GM12878 (cell line): ENCODE results near the gene ZCCHC18. TPM values are rescaled to one million over a fixed set of nuclear protein-coding genes. Genes with fewer than 3 reads are reported as not detected.

ENCODE experiments used
- ATAC-seq: fragments of 200-7000 bp; cut with Tn5 transposase; 3 replicates; pipeline ENCODE4 v1.9.1; 2020; ENCODE audit warnings: mild to moderate bottlenecking, moderate library complexity
- BruUV-seq: library from RNA; stranded (reverse); fragments of 400-500 nt; replicated peaks from 2 replicates; lab custom pipeline; 2021; lab: Mats Ljungman, UMichigan
- CTCF ChIA-PET: fragments of 300-600 bp; sonication (Branson Sonifier 250); formaldehyde crosslinking; extraction: SDS; loops from one replicate; lab custom pipeline; 2021; ENCODE audit warnings: inconsistent platforms; lab: Yijun Ruan, JAX
- POLR2A ChIA-PET: fragments of 350-600 bp; formaldehyde crosslinking; extraction: SDS; loops from one replicate; lab custom pipeline; 2021; ENCODE audit warnings: inconsistent platforms; lab: Charles Lee
- RAD21 ChIA-PET: fragments of 300-600 bp; sonication (Branson Sonifier 250); formaldehyde crosslinking; loops from one replicate; lab custom pipeline; 2023; ENCODE audit warnings: antibody characterized with exemption; ENCODE audit not compliant: unreplicated experiment; lab: Charles Lee
- SMC1A ChIA-PET: fragments of 300-600 bp; sonication (Branson Sonifier 250); formaldehyde crosslinking; loops from one replicate; lab custom pipeline; 2023; ENCODE audit not compliant: unreplicated experiment, uncharacterized antibody; lab: Charles Lee
- DNase-seq: peaks from one replicate; pipeline ENCODE4 v3.0.0-alpha.2; 2011; ENCODE audit warnings: low read depth, low spot score
- FAIRE-seq: peaks from 3 replicates; lab custom pipeline; 2011; peaks lifted over from hg19 to GRCh38; lab: Jason Lieb, UNC
- H2AFZ ChIP-seq: 2 replicates; pipeline ENCODE4 v1.6.0; 2011; ENCODE audit warnings: low read depth, low read length, control low read depth; ENCODE audit not compliant: control insufficient read depth
- H3K27ac ChIP-seq: 2 replicates; pipeline ENCODE4 v1.5.1; 2011; ENCODE audit warnings: control low read depth; ENCODE audit not compliant: control insufficient read depth, insufficient read depth
- H3K27me3 ChIP-seq, 2 experiments: replicated peaks in 1 of 2; 2 replicates each; pipeline versions ENCODE4 v1.6.0 to v1.6.1; 2011; ENCODE audit warnings: low read length in 1 of 2; ENCODE audit not compliant: control insufficient read depth in 2 of 2, insufficient read depth in 2 of 2
- H3K36me3 ChIP-seq, 2 experiments: 2 replicates each; pipeline ENCODE4 v1.5.1; 2011; ENCODE audit warnings: low read length in 1 of 2; ENCODE audit not compliant: control insufficient read depth in 2 of 2, insufficient read depth in 2 of 2
- H3K4me1 ChIP-seq: 2 replicates; pipeline ENCODE4 v1.6.1; 2011; ENCODE audit warnings: mild to moderate bottlenecking, low read length, moderate library complexity, mixed read lengths; ENCODE audit not compliant: control insufficient read depth, insufficient read depth
- H3K4me2 ChIP-seq: 2 replicates; pipeline ENCODE4 v1.6.0; 2011; ENCODE audit warnings: control low read depth; ENCODE audit not compliant: control insufficient read depth, insufficient read depth
- H3K4me3 ChIP-seq: fragments of 200-600 bp; sonication (generic); 2 replicates; pipeline ENCODE4 v1.5.1; 2016
- H3K79me2 ChIP-seq: 2 replicates; pipeline ENCODE4 v1.6.0; 2011; ENCODE audit warnings: low read length; ENCODE audit not compliant: control insufficient read depth, insufficient read depth
- H3K9ac ChIP-seq: 2 replicates; pipeline ENCODE4 v1.8.0; 2011; ENCODE audit warnings: low read length, control low read depth, mixed read lengths; ENCODE audit not compliant: control insufficient read depth, insufficient read depth
- H3K9me3 ChIP-seq: replicated peaks from 3 replicates; pipeline ENCODE4 v1.5.1; 2011; ENCODE audit warnings: mild to moderate bottlenecking, low read length; ENCODE audit not compliant: control insufficient read depth, insufficient read depth
- H4K20me1 ChIP-seq: 2 replicates; pipeline ENCODE4 v1.6.0; 2011; ENCODE audit not compliant: control insufficient read depth, insufficient read depth
- BCLAF1 ChIP-seq: fragments of 450-650 bp; IDR thresholded peaks from 2 replicates; pipeline ENCODE4 v1.6.1; 2017; ENCODE audit warnings: antibody characterized with exemption, mild to moderate bottlenecking, moderate library complexity
- BMI1 ChIP-seq: fragments of 450-650 bp; IDR thresholded peaks from 2 replicates; pipeline ENCODE4 v1.6.1; 2016; ENCODE audit warnings: mild to moderate bottlenecking, moderate library complexity, borderline replicate concordance
- ESRRA ChIP-seq: IDR thresholded peaks from 2 replicates; pipeline ENCODE4 v1.6.1; 2012; ENCODE audit warnings: mild to moderate bottlenecking, low read length, improper control_type of control experiment
- GATAD2B ChIP-seq: fragments of 450-650 bp; conservative IDR thresholded peaks from 2 replicates; pipeline ENCODE4 v1.6.1; 2017; ENCODE audit warnings: low read depth, mild to moderate bottlenecking, moderate library complexity
- NFYB ChIP-seq: IDR thresholded peaks from 2 replicates; pipeline ENCODE4 v1.6.1; 2011; ENCODE audit warnings: low read depth, mild to moderate bottlenecking, low read length, improper control_type of control experiment, moderate library complexity; ENCODE audit not compliant: insufficient read depth
- TBL1XR1 ChIP-seq: IDR thresholded peaks from 2 replicates; pipeline ENCODE4 v1.6.1; 2012; ENCODE audit warnings: low read depth, low read length, improper control_type of control experiment
- ZNF384 ChIP-seq: IDR thresholded peaks from 2 replicates; pipeline ENCODE4 v1.6.1; 2012; ENCODE audit warnings: low read depth, mild to moderate bottlenecking, low read length, improper control_type of control experiment, borderline replicate concordance
- WGBS: methylation state at CpG from one replicate; pipeline ENCODE4 v1.1.6; 2016; ENCODE audit warnings: low lambda C conversion rate; ENCODE audit not compliant: insufficient replicate concordance, insufficient coverage; ENCODE audit errors: missing lambda C conversion rate; 5-methylcytosine and 5-hydroxymethylcytosine counted together
- in situ Hi-C: fragments of 300-500 bp; cut with MboI; formaldehyde crosslinking; loops from 9 replicates; pipeline ENCODE4 v1.14.3; 2018; ENCODE audit warnings: mixed read lengths
- intact Hi-C: fragments of 100-400 bp; cut with micrococcal nuclease; formaldehyde crosslinking; loops from one replicate; pipeline ENCODE4 v1.14.2; 2022; ENCODE audit not compliant: unreplicated experiment
- polyA plus RNA-seq, 11 experiments: library from polyadenylated mRNA; depleted of rRNA in 4 of 11; unstranded in 6 of 11; stranded (reverse) in 5 of 11; fragments of >200 nt; fragmentation: Nextera tagmentation in 4 of 11; fragmentation: Illumina TruSeq in 1 of 11; extraction: Ambion mirVana in 4 of 11; extraction: Trizol in 1 of 11; gene quantifications; 1 replicate in 1 of 11; 2 replicates in 10 of 11; pipeline versions ENCODE4 v1.2.1 to v1.2.3, GENCODE V29; 2011 to 2016; ENCODE audit warnings: inconsistent platforms in 2 of 11, missing spikeins in 2 of 11, low read depth in 1 of 11
- total RNA-seq, 4 experiments: library from RNA; depleted of rRNA in 3 of 4; stranded (reverse); fragments of >200 nt in 3 of 4; fragmentation: Illumina TruSeq in 1 of 4; extraction: Trizol in 1 of 4; gene quantifications; 2 replicates each; pipeline versions ENCODE4 v1.2.1 to v1.2.3, GENCODE V29; 2013 to 2021
- TF ChIP-seq, protein P1 (sequence below): fragments of 150-350 bp; IDR thresholded peaks from 2 replicates; pipeline ENCODE4 v1.6.1; 2016; ENCODE audit warnings: low read depth, low read length

The ZCCHC18 gene
- total and polyA plus RNA-seq, 10 of the 15 experiments (the other 5 are each of a cell fraction or from before 2014, with no cell fraction given): 1.0 to 4.2 (median 2.3) TPM

GRCh38 chrX:104137496-104137895 is 25.2 kb downstream of the ZCCHC18 start:
- TF ChIP-seq TBL1XR1 (no peak), NFYB (peak; percentile 50; the same call in 1 of the 2 replicates)
- 91% methylated on average over 3 of the region's 3 CpGs for WGBS
- Histone ChIP-seq H3K79me2 (no peaks in the 10 kb centered on the region), H3K4me3 (no peak overlapping the region), H3K27ac (no peak overlapping the region), H3K4me2 (no peak overlapping the region), H3K36me3 (no peaks in the 10 kb centered on the region), H3K4me1 (no peaks in the 10 kb centered on the region), H2AFZ (no peak overlapping the region), H4K20me1 (no peaks in the 10 kb centered on the region), H3K9ac (no peak overlapping the region), H3K27me3 (no peaks in the 10 kb centered on the region), H3K9me3 (no peaks in the 10 kb centered on the region; the same call in 2 of the 3 replicates)
- ChIA-PET RAD21 (interaction anchor here (1.1 to 3.1 kb wide), 2 partner anchors 39 to 292 kb away, joined by 3 to 21 read pairs; no protein-coding TSS in a partner anchor), POLR2A (no interaction called here), SMC1A (interaction anchor here (0.6 to 2.3 kb wide), 4 partner anchors 28 to 292 kb away, joined by 3 to 16 read pairs (median 10); no protein-coding TSS in a partner anchor), CTCF (interaction anchor here (0.7 to 3.5 kb wide), 14 partner anchors 10 to 318 kb away, joined by 3 to 41 read pairs (median 4); partner anchors contain the start of genes FAM199X, SLC25A53 and ZCCHC18)
- BruUV-seq: no TSS peak
- in situ Hi-C loops: no loop called here
- peak; percentile 71; the same call in 2 of the 3 replicates for ATAC-seq
- intact Hi-C loops: loop anchor here (10.0 kb wide), 1 partner anchor 603 kb away; no protein-coding TSS in a partner anchor
- FAIRE-seq: no peak
- no peak for DNase-seq

GRCh38 chrX:104141087-104141760 is 28.9 kb downstream of the ZCCHC18 start:
- in situ Hi-C loops: no loop called here
- H3K4me3 ChIP-seq: no peak overlapping the region
- ChIA-PET SMC1A (no interaction called here), RAD21 (no interaction called here), POLR2A (no interaction called here), CTCF (interaction anchor here (0.6 to 1.6 kb wide), 5 partner anchors 12 to 654 kb away, joined by 3 to 5 read pairs (median 3); partner anchors contain the start of gene ZCCHC18)
- H3K9ac ChIP-seq: no peak overlapping the region
- FAIRE-seq (no peak), ATAC-seq (no peak), DNase-seq (no peak)
- H4K20me1 ChIP-seq: no peaks in the 10 kb centered on the region
- no peak overlapping the region for H2AFZ ChIP-seq
- H3K27ac ChIP-seq: no peak overlapping the region
- H3K9me3 ChIP-seq: no peaks in the 10 kb centered on the region; the same call in 2 of the 3 replicates
- no peaks in the 10 kb centered on the region for H3K27me3 ChIP-seq
- H3K4me2 ChIP-seq: no peak overlapping the region
- no peaks in the 10 kb centered on the region for H3K79me2 ChIP-seq
- no TSS peak for BruUV-seq
- intact Hi-C loops: no loop called here
- WGBS: 66% methylated on average over 8 of the region's 8 CpGs
- H3K4me1 ChIP-seq: no peaks in the 10 kb centered on the region
- no peaks in the 10 kb centered on the region for H3K36me3 ChIP-seq
- TF ChIP-seq ZNF384: no peak
- TF ChIP-seq, protein P1, sequence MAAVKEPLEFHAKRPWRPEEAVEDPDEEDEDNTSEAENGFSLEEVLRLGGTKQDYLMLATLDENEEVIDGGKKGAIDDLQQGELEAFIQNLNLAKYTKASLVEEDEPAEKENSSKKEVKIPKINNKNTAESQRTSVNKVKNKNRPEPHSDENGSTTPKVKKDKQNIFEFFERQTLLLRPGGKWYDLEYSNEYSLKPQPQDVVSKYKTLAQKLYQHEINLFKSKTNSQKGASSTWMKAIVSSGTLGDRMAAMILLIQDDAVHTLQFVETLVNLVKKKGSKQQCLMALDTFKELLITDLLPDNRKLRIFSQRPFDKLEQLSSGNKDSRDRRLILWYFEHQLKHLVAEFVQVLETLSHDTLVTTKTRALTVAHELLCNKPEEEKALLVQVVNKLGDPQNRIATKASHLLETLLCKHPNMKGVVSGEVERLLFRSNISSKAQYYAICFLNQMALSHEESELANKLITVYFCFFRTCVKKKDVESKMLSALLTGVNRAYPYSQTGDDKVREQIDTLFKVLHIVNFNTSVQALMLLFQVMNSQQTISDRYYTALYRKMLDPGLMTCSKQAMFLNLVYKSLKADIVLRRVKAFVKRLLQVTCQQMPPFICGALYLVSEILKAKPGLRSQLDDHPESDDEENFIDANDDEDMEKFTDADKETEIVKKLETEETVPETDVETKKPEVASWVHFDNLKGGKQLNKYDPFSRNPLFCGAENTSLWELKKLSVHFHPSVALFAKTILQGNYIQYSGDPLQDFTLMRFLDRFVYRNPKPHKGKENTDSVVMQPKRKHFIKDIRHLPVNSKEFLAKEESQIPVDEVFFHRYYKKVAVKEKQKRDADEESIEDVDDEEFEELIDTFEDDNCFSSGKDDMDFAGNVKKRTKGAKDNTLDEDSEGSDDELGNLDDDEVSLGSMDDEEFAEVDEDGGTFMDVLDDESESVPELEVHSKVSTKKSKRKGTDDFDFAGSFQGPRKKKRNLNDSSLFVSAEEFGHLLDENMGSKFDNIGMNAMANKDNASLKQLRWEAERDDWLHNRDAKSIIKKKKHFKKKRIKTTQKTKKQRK: no peak
- TF ChIP-seq BCLAF1: no peak
- TF ChIP-seq BMI1: no peak
- no peak for TF ChIP-seq ESRRA
- no peak for TF ChIP-seq GATAD2B
